ENCODE measurements around the gene GGA2.

DNA sequence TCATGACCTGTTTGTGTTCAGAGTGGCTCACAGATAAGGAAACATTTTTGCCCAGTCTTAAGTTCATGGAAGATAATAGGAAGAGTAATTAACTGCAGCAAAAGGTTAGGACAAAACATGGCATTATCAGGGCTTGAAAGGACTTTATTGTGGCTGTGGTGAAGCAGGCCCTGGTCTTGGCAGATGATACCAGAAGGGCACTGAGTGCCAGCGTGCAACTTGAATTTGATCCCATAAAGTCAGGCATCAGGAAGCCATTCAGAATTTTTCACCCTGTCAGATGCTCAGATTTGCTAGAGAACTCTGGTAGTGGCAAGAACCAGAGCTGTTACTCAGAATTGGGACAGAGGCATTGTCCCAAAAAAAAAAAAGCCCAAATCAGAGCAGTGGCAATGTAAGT is 46.1 kb downstream of the GGA2 start:
- TF ChIP-seq EZH2 (IDR thresholded peaks at IDR 0.05; ENCODE audit: low read length, missing control alignments), result no peak
- TF ChIP-seq CTCF (conservative IDR thresholded peaks at IDR 0.05 in 1 of 2, IDR thresholded peaks at IDR 0.05 in 1 of 2; ENCODE audit: low read depth in 1 of 2, low read length in 2 of 2), result no peak
